SIG-M5 (cell line): Measurements from ENCODE around the gene RPAP3.

Experiments used
- DNase-seq: peaks from one replicate; lab custom pipeline; 2025; lab: John Stamatoyannopoulos, UW

Gene RPAP3

DNA sequence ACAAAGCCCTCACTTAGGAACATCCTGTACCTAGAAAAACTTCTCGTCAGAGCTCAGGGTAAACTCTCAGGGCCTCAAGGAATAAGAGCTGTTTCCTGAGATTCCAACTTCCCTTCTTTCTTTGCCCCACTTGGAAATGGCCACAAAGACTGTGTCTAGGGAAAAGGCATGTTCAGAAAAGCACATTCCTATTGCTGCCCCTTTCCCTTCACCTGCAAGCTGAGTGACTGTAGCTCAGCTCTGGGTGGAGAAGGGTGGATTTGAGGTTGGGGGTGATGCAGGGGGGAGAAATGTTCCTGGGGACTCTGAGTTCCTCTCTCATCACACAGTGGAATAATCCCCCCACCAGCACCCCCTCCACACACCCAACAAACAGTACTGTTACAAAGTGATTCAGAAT is 12.7 kb upstream of the RPAP3 start:
- DNase-seq = no peak

DNA sequence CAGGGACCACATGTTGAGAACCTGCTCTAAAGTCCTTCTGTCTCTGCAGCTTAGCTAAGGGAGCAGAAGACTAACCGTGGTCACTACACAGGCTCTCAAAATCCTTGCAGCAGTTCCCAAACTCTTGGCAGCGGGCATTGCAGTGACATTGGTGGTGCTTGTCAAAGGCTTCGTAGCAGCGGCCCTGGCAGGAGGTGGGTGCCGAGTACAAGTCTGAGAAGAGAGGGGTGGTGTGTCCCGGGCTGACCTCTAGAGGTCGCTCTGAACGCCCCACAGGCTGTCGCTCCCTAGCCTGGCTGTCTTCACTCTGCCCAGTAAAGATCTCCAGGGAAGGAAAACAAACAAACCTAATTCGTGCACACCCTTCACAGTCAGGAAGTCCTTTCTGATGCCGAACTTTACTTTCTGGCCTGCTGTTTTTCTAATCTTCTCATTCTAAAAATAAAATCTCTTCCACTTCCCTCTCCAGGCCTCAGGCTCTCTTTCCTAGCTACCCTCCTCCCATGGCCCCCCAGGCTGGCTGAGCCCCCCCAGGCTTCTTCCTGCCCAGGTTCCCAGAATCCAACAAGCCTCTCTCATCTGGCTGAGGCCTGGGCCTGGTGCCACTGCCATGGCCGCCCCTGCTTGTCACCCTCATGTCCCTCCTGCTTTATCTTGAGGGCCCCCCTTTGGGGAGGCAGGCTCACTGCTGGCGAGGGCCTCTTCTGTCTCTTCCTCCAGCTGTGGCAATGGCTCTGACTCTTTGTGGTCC is 11.8 kb upstream of the RPAP3 start:
- DNase-seq = no peak

DNA sequence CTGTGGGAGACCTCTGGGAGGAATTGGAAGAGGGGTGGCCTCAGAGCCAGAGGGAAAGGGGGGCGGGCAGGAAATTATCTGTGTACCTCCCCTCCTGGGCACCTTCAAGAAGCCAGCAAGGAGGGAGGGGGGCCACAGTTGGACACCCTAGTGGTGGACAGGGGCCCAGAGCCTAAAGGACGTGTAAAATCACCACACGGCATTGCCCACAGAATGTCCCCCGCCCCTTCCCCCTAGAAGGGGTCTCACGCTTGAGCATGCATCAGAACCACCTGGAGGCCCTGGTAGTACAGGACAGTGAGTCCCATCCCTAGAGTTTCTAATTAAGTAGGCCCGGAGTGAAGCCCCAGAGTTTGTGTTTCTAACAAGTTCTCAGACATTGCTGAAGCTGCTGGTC is 11.2 kb upstream of the RPAP3 start:
- DNase-seq = no peak

DNA sequence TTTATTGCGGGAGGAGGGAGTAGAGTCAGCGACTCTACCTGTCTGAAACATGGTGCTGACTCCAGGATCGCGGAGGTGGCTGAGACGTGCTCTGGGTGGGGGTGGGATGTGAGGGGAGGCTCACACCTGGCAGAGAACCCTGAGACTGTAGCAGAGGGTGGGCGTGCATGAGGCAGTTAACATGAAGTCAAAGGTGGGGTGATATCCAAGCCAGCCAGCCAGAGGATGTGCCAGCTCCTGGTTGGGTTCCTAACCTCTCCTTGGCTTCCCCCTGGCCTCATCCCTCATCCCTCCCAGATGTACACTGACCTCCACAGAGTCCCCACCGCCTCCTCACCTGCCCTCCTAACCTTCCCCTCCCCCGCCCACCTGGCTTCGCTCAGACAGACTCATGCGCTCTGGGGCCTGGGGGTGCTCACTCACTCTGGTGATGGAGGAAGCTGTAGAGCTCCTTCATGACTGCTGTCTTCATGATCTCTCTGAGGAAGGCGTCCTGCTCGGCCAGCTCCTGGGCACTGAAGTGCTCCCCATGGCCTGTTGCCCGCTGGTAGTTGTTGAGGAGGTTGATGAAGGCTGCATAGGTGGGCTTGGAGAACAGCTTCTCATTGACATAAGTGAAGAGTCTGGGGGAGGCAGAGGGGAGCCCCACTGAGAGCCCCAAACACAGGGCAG is 10.2 kb upstream of the RPAP3 start:
- no peak for DNase-seq

DNA sequence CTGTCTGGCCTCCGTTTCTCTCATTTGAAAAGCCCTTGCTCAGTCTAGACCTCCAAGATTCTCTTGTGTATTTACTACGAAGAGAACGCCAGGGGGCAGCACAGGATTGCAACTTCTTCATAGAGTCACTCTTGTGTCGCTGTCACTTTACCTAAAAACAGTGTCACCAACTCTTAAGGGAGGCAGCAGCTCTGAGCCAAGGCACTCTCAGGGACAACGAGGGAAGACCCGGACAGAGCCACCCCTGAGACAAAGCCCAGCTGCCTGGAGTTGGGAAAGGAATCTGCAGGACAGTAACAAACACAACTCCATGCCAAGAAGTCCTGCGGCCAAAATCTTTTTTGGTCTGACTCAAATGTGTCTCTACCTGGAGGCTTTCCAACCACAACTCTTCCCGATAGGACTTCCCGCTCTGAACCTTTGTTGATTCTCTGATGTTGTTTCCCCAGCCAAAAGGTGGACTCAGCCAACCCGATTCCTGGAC is 9.6 kb upstream of the RPAP3 start:
- peak; percentile 38 for DNase-seq

DNA sequence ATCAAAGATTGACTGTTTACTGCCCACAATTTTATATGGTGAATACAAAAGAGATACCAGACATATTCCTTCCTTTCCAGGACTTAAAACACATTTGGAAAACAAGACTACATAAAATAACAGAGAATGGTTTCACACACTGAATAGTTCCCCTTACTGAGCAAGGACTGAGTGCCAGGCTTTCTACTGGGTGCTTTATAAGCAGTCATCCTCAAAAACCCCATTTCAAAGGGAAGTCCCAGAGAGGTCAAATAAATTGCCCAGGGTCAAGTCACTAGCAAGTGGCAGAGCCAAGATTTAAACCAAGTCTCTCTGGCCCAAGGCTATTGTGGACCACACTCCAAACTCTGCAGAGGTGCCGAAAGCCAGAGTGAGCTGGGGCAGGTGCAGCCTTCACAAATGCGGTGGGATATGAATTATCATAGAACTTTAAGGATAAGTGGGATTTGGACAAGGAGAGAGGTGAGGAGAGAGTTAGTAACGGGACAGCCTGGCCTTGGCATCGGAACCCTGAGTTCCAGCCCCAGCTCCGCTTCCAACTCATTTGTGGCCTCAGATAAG is 9.1 kb upstream of the RPAP3 start:
- no peak for DNase-seq

DNA sequence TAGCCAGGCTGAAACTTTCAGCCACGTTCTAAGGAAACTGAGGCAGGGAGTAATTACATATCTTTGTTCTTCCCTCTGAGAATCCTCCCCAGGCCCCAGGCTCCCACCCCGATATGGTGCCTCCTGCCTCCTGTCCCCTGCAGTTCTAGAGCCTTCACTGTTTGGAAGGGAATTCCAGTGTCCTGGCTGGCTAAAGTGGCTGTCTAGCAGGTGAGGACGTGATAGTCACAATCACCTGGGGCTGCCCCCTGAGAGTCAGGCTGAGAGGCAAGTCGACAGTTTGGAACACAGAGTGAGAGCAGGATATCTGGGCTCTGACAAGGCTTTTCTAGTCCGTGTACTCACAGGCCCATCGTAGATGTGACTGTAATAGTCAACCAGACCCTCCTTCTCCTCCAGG is 6.3 kb upstream of the RPAP3 start:
- DNase-seq = no peak

DNA sequence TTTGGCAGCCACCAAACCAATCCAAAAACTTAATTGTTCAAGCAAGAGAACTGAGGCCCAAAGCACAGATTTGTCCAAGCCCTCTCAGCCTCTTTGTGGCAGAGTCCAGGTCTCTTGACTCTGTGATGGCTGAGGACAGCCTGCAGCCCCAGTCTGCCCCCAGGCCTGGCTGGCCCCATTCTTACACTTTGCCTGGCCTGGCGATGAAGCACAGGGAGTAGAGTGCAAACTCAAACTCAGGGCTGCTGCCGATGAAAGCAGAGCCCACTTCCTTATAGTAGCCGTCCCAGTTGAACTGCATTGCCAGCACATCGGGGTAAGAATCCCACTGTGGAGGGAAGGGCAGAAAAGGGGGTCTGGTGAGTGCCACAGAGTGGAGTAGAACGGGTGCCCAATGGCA is 5.6 kb upstream of the RPAP3 start:
- no peak for DNase-seq

DNA sequence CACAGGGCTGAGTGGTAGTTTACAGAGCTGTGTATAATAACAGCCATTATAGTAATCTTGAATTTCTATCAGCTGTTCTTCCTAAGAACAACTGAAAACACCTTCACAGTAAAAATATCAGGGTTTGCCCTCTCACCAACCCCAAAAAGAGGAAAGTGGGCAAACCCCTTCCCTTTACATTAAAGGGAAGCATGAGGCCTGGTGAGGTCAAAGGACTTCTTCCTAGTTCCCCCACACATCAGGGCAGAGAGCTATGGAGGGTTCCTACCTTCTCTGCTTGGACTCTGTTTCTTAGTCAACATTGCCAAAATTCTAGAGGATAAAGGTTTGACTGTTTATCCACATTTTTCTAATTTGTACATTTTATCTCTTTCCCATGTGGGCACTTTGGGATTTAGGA is 4.4 kb upstream of the RPAP3 start:
- no peak for DNase-seq

DNA sequence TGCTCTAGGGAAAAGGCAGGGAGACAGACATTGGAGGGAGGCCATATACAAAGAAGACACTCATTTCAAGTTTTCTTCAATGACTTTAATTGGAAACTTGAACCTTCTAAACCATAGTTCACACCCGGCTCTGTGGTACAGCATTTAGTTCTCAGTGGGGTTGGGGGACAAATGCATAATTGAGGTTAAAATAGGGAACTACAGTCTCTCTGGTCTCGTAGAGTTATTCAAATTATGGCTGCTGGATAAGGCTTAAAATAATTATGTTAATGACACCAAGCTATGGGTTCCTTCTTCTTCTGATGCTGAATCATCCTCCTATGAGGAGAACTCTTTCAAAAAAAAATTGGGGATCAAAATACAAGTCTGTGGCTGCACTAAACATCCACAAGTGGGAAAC is 3.8 kb upstream of the RPAP3 start:
- no peak for DNase-seq

DNA sequence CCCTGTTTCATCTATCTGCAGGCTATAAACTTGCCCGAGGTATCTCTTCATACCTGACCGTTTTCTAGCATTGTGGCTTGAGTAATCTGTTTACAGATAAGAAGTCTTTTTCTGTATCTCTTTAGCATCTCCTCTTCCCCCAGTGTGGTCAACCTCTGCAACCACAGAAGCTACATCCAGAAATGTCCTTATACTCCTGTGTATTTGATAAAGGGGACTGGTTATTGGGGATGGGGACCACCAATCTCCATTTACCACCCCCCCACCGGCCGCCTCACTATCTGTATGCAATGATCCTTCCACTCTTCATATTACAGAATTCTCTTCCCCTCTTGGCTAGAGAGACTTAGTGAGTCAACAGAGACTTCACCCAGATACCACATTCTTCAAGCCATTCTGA is 3.4 kb upstream of the RPAP3 start:
- DNase-seq = no peak

DNA sequence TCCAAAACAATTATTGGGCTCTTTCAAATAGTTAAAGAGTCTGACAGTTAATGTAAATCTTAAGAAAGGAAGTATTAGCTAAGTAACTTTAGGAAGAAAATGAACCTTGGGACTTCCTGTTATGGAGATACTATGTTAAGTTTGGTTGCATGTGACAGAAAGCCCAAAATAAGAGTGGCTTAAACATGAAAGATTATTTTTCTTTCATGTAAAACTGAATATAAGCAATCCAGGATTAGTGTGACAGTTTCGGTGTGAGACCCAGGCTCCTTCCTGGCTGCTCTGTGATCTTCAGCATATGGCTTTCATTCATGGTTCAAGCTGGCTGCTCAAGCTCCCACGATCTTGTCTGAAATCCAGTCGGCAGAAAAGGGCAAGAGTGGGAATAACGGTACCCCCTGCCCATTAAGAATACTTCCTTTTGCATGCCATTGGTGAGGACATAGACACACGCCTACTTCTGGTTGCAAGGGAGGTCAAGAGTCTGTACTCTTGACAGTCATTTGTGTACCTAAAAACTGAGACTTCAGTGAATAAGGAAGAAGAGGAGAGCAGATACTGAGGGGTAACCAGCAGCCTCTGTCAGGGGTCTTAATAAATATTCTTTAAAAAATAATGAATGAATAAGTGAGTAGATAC is 2.2 kb upstream of the RPAP3 start:
- DNase-seq = no peak

DNA sequence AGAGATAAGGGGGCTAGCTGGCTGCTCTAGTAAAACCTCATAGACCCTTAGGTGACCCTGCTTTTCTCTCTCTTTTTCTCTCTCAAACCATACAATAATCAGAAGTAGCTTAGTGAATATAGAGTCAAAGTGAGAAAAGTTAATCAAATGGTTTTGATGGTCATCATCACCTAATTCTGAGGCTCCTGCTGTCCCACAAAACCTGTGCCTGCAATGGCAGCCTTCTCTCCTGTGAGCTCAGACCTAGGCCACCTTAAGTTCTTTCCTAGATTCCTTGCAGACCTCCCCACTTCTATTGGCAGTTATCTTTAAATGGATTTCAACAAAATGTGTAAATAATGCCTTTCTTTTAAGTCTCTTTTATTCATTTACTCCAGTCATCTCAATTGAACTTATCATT is 1.5 kb upstream of the RPAP3 start:
- DNase-seq = no peak

DNA sequence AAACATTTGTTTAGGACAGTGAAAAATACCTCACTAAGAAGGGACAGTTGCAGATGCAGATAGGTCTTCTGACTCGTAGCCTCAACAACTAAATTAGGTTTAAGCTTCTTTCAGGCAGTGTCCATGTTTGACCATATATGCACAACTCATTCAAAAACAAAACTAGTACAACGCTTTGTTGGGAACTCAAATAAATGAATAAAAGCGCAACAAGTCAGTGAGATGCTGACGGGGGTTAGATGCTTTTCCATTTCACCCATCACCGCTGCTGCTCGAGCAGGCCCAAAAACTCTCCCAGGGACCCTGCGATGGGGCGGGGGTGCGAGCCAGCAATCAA is 633 bp downstream of the RPAP3 start:
- DNase-seq = no peak

DNA sequence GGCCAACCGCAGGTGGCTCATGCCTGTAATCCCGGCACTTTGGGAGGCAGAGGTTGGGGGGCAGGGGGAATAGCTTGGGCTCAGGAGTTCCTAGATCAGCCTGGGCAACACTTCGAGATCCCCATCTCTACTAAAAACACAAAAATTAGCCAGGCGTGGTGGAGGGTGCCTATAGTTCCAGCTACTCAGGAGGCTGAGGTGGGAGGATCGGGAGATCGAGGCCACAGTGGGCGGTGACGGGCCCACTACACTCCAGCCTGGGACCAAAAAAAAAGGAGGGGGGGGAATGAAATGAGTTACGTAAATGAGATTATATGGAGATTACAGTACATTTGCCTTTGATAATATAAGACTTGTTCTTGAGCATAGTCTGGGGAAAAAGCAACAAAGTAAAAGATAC is 1.1 kb downstream of the RPAP3 start:
- DNase-seq = no peak

DNA sequence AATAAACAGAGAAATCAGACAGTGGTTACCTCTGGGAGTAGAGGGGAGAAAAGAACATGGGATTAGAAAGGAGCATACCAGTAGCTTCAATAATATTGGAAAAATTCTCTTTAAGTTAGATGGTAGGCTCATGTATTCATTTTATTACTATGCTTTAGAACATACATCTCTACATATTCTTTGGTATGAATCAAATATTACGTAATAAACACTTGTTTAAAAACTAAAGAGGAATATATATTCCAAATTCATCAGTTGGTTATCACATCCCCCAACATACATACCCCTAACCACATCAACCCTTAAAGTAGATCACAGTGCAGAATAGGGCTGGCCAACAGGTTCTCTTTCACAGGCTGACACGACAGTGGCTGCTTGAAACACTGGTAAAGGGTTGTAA is 5.6 kb downstream of the RPAP3 start:
- DNase-seq = no peak

DNA sequence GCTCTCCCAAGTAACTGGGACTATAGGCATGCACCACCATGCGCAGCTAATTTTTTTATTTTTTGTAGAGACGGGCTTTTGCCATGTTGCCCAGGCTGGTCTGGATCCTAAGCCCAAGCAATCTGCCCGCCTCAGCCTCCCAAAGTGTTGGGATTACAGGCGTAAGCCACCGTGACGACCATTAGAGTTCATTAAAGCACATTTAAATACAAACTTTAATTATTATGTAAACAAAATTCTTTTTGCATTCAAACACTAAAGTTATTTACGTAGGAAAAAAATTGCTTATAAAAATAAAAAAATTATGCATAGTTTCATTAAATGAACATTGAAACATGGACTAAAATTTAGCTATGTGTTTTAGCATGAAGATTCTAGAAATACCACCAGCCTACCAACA is 7.2 kb downstream of the RPAP3 start:
- DNase-seq = no peak

DNA sequence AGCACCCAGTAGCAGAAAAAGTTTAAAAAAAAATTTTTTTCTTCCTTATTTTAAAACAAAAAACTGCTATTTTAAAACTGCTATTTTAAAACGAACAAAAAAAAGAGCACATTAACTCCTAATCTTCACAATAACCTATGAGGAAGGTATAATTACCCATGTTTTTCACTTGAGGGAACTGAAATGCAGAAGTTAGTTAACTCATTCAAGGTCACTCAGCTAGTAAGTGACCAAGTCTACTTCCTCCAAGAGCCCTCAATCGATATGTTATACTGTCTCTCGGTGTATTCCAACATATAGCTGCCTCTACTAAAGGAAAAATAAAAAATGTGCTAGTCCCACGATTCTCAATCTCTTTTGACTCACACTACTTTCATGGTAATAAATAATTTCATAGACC is 7.8 kb downstream of the RPAP3 start:
- peak; percentile 17 for DNase-seq

DNA sequence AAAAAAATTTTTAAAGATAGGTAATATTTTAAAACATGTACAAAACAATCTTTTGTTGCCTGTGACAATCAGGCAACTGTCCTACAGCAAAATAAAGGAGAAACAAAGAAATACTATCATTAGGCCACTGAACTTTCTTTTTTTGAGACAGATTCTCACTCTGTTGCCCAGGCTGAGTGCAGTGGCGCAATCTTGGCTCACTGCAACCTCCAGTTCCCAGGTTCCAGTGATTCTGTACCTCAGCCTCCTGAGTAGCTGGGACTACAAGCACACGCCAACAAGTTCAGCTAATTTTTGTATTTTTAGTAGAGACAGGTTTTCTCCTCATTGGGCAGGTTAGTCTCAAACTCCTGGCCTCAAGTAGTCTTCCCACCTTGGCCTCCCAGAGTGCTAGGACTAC is 16.6 kb downstream of the RPAP3 start:
- DNase-seq = no peak

DNA sequence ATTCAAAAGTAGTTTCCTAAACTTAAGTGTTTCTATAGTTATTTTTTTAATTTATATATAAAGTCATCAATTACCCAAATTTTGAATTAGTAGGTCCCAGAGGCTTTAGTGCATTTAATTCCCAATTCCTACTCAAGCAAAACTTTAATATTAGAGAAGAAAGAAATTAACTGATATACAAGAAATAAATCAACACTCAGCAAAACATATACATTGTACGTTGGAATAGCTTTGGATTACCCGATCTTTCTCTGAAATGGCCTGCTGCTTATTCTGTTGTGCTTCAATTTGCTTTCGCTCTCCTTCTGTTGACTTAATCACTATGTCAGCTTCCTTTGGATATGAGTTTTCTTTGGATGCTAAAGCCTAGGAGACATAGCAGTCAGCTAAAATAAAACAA is 18.2 kb downstream of the RPAP3 start:
- no peak for DNase-seq

DNA sequence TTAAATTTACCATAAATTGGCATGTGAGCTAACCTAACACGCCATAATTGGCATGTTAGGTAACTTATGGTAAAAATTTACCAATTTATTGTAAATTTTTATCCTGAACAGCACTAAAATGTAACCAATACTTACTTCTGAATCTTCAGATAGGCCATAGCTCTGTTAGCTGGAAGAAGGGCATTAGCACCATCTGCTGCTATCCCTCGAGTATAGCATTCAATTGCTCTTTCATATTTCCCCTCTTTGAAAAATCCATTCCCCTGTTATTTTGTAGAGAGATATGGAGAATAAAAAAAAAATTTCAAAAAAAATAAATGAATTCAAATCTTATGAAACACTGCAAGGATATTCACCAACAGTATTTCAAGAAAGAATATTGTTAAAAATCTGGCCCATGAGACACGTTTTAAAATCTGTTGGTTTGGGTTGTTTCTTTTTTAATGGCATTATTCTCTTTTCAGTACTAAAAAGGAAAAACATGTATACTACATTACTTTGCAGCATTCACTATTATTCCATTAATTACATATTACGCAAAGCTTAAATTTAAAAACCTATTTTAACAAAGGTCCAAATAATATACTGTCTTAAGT is 19.1 kb downstream of the RPAP3 start:
- no peak for DNase-seq

DNA sequence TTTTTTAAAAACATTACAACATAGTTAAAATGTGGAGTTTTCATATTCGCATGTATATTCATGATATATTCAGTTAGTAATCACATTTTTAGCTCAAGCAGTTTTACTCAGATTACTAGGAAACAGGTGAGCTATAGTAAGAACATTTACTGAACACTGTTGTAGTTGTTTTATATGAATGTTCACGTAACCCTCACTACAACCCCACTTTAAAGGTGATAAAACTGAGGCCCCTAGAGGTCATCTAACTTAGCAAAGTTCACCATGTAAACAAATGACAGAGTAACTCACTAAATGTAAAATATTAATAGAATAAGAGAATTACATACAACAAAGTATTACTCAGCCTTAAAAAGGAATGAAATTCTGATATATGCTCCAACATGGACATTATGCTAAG is 26.0 kb downstream of the RPAP3 start:
- no peak for DNase-seq

DNA sequence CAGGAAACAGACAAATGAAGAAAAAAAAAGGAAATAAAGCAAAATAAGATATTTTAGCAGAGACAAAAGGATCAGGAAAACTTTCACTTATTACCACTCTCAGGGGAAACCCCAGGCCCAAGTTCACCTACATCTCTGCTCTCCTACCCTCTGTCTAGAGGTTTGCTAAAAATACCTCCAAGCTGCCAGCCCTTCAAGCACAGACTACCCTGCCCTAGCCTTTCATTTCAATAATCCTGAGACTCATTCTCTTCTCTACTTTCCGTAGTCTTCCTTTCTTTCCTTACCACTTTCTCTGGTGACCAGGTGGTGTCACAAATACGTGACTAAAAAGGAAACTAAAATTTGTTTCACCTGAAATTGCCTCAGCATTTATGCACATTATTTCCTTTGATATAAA is 33.8 kb downstream of the RPAP3 start:
- no peak for DNase-seq
